HFF-Myc (cell line): ENCODE data around the gene FAS.

Experiments
- DNase-seq: peaks from one replicate; pipeline ENCODE4 v3.0.0-alpha.2; 2011; ENCODE audit warnings: low read depth; ENCODE audit errors: extremely low read depth
- H3K4me3 ChIP-seq: replicated peaks from 2 replicates; pipeline ENCODE4 v1.5.1; 2011; ENCODE audit warnings: low read depth, mild to moderate bottlenecking, control low read depth, low read length
- CTCF ChIP-seq: IDR thresholded peaks from 2 replicates; pipeline ENCODE4 v1.5.1; 2012; ENCODE audit warnings: mild to moderate bottlenecking, low read depth, low read length, control low read depth; ENCODE audit errors: missing control alignments

FAS gene

GRCh38 chr10:88990384-88991160 is at the start of gene FAS:
FAS (plus strand) TSS chr10:88990798; CDS start chr10:88990877, 79 bp downstream.
- TF ChIP-seq CTCF: no peak
- H3K4me3 ChIP-seq: peak within 1 kb of the TSS; percentile 98
- no peak for DNase-seq

GRCh38 chr10:88941026-88941425 is 49.6 kb upstream of the FAS start:
- H3K4me3 ChIP-seq: no peak overlapping the region
- no peak for DNase-seq
- no peak for TF ChIP-seq CTCF

GRCh38 chr10:88943778-88944177 is 46.8 kb upstream of the FAS start:
- no peak overlapping the region for H3K4me3 ChIP-seq
- no peak for TF ChIP-seq CTCF
- DNase-seq: no peak

GRCh38 chr10:88944813-88945212 is 45.8 kb upstream of the FAS start:
- no peak overlapping the region for H3K4me3 ChIP-seq
- TF ChIP-seq CTCF: no peak
- no peak for DNase-seq

GRCh38 chr10:88946200-88946599 is 44.4 kb upstream of the FAS start:
- no peak for DNase-seq
- no peak for TF ChIP-seq CTCF
- H3K4me3 ChIP-seq: no peak overlapping the region

- TF ChIP-seq CTCF: no peak
- H3K4me3 ChIP-seq: no peak overlapping the region
- DNase-seq: no peak
Measured at GRCh38 chr10:88946965-88947590, 43.5 kb upstream of the FAS start.
